NCI-H82 treated with DMSO at 0.1 percent for 48 hours (cell line): Measurements from ENCODE around the gene PHEX.
A peak's percentile ranks its signal among the peaks of the same experiment; 100 is the strongest.

Experiments
- DNase-seq: peaks from one replicate; lab custom pipeline; 2025; ENCODE audit not compliant: unreplicated experiment; lab: John Stamatoyannopoulos, UW

PHEX gene

DNA sequence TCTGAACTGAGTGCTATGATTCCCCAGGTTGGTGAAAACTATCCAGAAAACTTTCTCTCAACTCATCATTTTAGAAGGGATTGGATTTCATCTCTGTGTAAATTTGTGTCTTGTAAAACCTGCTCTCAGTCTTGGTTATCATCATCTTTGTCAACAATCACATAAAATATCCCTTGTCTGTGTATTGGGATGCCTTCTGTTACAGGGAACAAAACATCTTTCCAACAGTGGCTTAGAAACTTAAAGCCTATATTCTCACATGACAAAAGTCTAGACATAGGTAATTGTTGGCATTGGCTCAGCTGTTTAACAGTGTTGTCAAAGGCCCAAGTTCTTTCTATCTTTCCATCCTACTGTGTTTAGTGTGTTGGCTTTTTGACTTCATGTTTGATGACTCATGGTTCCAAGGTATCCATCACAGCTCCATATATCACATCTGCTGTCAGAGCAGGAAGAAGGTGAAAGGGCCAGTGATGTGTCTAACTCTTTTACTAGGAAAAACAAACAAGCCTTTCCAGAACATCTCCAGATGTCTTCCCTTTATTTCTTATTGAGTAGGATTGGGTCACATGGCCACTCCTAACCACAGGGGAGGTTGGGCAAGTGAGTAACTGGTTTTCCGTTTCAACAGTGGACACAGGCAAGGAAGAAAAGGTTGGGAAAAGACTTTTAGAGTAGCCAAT is 65.0 kb downstream of the PHEX start:
- no peak for DNase-seq

- DNase-seq = no peak
Observed at GRCh38 chrX:22105231-22105630, 73.1 kb downstream of the PHEX start.

GRCh38 chrX:22105971-22106370 is 73.8 kb downstream of the PHEX start:
- DNase-seq = no peak

- no peak for DNase-seq
Observed at GRCh38 chrX:22109442-22109841, 77.3 kb downstream of the PHEX start.

GRCh38 chrX:22110729-22111494 is 78.8 kb downstream of the PHEX start:
- DNase-seq = no peak

GRCh38 chrX:22116605-22117546 is 84.8 kb downstream of the PHEX start:
- DNase-seq = no peak

- DNase-seq = no peak
Observed at GRCh38 chrX:22117633-22118032, 85.5 kb downstream of the PHEX start.

GRCh38 chrX:22118161-22118830 is 86.2 kb downstream of the PHEX start:
- DNase-seq = no peak

DNA sequence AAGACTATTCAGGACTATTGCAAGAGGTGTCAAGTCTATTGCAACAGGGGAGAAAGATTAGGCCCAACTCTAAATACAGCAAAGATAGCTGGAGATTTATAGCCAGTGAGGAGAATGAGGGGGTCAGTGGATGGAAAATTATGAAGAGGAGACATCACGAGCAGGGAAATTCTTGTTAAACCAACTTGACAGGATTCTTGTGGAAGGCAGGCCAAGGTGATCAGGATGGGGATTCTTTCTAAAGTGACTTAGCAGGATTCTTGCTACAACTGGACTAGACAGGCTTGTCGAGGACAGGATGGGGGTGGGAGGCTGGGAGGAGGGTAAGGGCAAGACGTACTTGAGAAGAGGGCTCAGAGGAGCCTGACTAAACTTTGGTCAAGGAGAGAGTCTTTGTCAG is 89.0 kb downstream of the PHEX start:
- no peak for DNase-seq

- DNase-seq = no peak
Observed at GRCh38 chrX:22122510-22122909, 90.4 kb downstream of the PHEX start.

DNA sequence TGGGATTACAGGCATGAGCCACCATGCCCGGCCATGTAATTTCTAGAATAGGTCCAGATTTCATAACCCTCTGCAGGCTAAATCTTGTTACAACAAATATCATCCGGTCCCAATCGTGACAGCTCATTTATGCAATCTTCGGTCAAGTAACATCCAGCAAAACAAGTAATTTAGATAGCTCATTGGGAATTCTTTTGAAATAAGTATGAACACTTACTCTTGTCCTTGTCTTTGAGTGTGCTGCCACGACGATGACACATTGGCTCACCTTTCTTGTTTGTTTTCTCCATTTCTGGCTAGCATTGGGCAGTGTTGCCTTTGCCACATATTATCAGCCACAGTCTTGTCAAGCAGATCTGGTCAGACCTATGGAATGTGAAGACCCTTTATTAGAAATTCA is 92.0 kb downstream of the PHEX start:
- no peak for DNase-seq

DNA sequence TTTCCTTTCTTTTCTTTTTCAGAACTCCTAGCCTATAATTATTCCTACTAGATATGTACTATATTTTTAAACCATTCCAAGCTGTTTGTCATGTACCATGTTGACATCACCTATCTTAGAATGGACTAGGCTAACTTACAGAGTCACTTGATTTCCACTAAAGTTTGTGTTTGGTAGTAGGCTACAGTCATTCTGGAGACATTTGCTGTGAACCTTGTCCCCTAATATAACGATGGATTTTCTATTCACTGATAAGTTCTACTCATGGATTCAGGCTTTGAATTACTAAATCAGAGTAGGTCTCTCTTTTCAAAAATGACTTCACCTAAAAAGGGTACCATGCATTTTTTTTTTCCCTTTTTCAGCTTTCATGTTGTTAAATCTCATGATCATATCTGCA is 93.4 kb downstream of the PHEX start:
- DNase-seq = no peak

DNA sequence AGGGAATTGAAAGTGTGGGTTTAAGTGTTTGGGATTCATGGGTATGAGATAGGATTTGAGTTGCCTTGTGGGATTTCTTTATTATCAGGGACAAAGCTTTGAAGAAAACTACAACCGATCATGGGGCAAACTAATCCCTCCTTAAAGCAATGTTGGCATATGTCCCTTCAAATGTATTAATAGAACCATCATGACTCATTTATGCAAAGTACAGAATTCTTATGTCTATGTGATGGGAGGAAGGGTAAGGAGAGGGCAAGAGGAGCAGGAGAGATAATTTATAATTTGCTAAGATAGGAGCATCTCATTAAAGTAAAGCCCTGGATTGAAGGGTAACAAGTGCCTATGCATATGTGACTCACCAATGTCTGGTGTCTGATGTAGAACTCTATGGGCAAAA is 94.2 kb downstream of the PHEX start:
- no peak for DNase-seq

DNA sequence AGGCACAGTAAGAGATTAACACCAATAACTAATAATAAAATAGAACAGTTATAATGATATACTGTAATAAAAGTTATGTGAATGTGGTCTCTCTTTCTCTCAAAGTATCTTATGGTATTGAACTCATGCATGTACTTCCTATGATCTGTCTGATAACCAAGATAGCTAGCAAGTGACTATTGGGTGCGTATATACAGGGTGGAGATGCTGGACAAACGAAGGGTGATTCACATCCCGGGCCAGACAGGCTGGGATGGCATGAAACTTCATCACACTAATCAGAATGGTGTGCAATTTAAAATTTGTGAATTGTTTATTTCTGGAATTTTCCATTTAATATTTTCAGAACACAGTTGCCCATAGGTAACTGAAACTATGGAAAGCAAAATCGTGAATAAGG is 96.8 kb downstream of the PHEX start:
- no peak for DNase-seq

- DNase-seq = no peak
Observed at GRCh38 chrX:22134681-22135080, 102.6 kb downstream of the PHEX start.

GRCh38 chrX:22135171-22135711 is 103.1 kb downstream of the PHEX start:
- no peak for DNase-seq

- peak; percentile 14 for DNase-seq
Observed at GRCh38 chrX:22135994-22136684, 104.0 kb downstream of the PHEX start.

DNA sequence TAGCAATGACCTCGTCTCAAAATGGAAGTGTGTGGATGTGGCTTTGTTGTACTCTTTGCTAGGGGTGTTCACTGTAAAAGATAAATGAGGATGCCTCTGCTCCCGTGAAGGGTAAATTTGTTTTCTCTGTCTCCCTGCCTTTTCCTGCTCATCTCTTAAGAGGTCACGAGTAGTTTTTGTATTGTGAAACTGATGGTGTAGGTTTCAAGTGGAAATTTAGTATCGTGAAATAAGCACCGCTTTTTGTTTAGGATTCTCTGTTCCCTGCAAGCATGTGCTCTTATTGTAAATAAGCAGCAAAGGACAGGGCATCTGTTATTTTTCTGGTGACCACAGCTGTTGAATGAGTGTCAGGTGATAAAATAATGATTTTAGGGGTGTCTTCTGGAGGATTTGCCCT is 104.6 kb downstream of the PHEX start:
- no peak for DNase-seq

DNA sequence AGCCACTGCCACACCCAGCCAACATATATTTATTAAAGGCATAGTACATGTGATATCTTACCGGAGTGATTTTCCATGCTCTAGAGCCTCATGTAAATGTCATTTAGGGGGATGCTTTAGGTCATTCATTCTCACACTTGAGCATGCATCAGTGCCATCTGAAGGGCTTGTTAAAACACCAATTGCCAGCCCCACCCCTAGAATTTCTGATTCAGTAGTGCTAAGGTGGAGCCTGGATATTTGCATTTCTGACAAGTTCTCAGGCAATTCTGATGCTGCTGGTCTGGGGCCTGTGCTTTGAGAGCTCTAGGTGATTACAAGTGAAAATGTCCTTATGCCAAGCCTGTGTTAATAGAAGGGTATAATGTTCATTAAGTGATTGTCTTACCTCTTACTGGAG is 107.7 kb downstream of the PHEX start:
- no peak for DNase-seq

- no peak for DNase-seq
Observed at GRCh38 chrX:22141047-22141730, 109.1 kb downstream of the PHEX start.
